ENCODE results near the gene RRP7A.
"Not testable (repeated sequence)": the region's sequence is repeated elsewhere in the genome, so short reads cannot be mapped to it uniquely, and the experiment has no call there.

The RRP7A gene

GRCh38 chr22:42519525-42520401 is at the start of gene RRP7A:
TSS of gene RRP7A (minus strand) at chr22:42519796. CDS start at chr22:42519786, 10 bp downstream.
- peak; percentile 58 to 91 for DNase-seq

- not testable (repeated sequence) for DNase-seq
Measured at GRCh38 chr22:42567950-42568349, 48.4 kb upstream of the RRP7A start.

DNA sequence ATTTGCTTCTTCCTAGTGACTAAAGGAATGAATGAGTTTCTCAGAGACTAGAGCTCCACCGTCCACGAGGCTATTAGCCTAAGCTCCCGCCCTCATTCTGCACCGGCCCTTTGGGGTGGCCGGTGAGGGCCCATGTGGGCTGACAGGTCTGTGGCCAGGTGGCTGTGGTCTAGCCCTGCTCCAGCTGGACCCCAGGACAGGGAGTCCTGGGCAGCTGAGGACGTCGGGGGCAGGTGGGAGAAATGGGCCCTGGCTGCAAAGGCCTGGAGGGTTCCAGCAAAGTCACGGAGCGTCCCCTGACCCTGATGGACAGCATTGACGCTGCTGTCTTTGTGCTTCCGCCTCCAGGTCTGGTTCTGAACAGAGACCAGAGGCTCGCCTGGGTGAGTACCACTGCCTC is 46.4 kb upstream of the RRP7A start:
- DNase-seq, result no peak

DNA sequence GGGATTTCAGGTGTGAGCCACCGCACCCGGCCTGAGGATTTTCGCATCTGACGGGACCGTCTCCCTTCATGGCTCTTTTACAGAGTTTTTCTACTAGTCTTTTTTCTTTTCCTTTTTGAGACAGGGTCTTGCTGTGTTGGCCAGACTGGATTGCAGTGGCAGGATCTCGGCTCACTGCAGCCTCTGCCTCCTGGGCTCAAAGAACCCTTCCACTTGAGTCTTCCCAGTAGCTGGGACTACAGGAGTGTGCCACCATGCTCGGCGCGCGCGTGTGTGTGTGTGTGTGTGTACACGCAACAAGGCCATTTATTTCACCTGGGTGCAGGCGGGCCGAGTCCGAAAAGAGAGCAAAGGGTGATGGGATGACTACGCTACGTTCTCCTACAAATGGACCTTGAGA is 45.1 kb upstream of the RRP7A start:
- no peak for DNase-seq

DNA sequence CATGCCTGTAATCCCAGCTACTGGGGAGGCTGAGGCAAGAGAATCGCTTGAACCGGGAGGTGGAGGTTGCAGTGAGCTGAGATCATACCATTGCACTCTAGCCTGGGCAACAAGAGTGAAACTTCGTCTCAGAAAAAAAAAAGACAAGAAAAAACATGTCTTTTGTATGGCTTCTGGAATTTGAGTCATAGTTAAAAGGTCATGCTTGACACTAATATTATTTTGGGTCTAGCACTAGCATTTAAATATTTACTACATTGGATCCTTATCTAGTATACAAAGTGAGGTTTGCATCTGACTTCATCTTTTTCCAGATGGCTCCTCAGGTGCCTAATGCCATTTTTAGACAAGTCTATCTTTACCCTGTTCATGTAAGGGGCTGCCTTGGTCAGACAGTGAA is 44.3 kb upstream of the RRP7A start:
- not testable (repeated sequence) for DNase-seq

GRCh38 chr22:42562684-42563083 is 43.1 kb upstream of the RRP7A start:
- no peak for DNase-seq

DNA sequence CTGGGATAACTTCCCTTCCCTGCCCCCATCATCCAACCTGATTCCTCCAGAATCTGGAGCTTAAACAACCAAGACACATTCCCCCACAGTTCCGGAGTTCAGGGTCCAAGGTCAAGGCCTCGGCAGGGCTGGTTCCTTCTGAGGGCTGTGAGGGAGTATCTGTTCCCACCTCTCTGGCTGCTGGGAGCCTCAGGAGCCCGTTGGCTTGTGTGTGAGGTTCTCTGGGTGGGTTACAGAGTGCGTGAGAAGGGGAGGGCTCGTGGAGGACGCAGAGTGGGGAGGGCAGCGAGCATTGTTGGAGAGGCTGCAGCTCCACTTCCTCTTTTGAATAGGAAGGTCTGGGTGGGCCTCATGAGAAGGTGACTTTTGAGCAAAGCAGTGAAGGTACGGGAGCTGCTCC is 42.7 kb upstream of the RRP7A start:
- DNase-seq, result no peak

DNA sequence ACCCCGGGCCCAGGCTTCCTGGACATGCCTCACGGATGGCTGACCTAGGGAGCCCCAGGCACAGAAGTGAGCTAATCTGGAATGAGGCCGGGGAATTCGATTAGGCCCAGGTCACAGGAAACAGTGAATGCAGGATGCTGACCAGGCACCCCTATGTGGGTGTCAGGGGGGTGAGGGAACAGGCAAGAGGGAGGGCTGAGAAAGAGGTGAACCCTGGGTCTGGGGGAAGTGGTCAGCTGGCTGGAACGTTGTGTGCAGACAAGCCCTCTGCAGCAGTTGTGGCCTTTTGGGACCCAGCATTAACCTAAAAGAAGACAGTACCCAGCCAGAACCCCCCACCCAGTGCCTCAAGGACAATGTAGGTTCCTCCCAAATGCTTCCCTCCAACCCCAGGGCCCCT is 42.3 kb upstream of the RRP7A start:
- DNase-seq, result no peak

- peak in 1 of 2 donors; percentile 28 for DNase-seq
Measured at GRCh38 chr22:42560781-42561180, 41.2 kb upstream of the RRP7A start.

- DNase-seq, result no peak
Measured at GRCh38 chr22:42560381-42560780, 40.8 kb upstream of the RRP7A start.

- DNase-seq, result peak; percentile 63 to 84
Measured at GRCh38 chr22:42553475-42554361, 34.1 kb upstream of the RRP7A start, which contains the start of gene SERHL2. TSS of gene SERHL2 (plus strand) at chr22:42553956. CDS start at chr22:42554021, 65 bp downstream.

DNA sequence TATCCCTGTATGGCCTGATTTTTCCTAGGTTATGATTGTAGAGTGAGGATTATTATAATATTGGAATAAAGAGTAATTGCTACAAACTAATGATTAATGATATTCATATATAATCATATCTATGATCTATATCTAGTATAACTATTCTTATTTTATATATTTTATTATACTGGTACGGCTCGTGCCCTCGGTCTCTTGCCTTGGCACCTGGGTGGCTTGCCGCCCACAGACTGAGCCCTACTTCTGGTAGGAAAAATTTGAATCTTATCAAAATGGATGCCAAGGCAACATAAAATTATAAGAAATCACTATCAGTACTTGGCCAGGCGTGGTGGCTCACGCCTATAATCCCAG is 32.7 kb upstream of the RRP7A start:
- DNase-seq, result not testable (repeated sequence)

DNA sequence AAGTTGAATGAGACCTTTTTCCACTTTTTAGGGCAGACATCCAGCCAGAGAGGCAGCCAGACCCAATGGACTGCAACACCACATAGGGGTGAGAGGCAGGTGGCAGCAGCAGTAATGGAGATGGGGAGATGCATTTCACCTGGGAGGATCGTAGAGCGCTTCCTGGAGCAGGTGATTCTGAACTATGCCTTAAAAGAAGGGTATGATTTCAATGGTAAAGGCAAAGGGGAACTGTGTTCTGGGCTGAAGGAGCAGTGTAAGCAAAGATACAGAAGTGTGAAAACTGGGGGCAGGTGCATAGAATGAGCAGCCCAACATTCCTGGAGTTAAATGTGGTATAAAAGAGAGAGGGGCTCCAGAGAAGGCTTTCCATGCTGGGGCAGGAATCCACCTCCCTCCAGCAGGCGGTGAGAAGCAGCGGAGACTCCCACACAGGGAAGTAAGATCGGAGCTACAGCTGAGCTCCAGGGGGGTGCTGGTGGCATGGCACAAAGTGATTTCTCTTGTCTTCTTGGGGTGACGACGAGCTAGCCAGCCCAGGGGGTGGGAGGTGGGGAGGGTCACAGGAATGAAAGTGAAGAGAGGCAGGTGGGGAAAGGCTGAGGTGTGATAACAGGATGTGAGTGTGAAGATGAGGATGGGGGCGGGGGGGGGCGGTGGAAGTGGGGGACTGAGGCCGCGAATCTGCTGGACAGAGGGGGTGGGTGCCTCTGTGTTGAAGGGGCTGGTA is 29.9 kb upstream of the RRP7A start:
- DNase-seq, result no peak

- DNase-seq, result no peak
Measured at GRCh38 chr22:42548597-42549330, 29.2 kb upstream of the RRP7A start.

DNA sequence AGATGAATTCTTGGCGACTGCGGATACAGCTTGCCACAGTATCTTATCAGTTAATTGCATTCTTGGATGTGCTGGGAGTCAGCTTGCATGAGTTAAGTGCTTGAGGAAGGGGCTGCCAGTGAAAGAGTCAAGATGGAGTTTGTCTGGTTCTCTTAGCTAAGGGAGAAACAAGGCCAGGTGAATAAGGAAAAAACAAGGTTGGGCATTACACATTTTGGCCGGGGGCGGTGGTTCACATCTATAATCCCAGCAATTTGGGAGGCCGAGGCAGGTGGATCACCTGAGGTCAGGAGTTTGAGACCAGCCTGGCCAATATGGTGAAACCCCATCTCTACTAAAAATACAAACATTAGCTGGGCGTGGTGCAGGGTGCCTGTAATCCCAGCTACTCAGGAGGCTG is 28.5 kb upstream of the RRP7A start:
- DNase-seq, result not testable (repeated sequence)

- no peak for DNase-seq
Measured at GRCh38 chr22:42547562-42547961, 28.0 kb upstream of the RRP7A start.

DNA sequence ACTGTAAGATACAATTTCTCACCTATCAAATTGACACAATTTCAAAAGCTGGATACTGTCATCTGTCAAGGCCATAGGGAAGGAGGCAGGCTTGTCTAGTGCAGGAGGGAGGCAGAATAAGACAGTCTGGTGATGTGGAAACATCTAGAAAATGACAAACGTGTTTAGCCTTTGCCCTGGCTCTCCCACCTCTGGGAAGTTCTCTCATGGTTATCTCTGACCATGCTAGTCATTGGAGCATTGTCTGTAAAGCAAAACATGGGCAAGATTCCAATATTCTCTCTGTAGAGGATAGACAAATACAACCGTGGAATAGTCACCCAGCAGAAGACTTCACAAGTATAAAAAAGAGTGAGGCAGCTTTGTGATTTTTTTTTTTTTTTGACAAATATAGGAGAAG is 25.1 kb upstream of the RRP7A start:
- DNase-seq, result peak in 1 of 2 donors; percentile 12

GRCh38 chr22:42539236-42539771 is 19.7 kb upstream of the RRP7A start:
- not testable (repeated sequence) for DNase-seq

DNA sequence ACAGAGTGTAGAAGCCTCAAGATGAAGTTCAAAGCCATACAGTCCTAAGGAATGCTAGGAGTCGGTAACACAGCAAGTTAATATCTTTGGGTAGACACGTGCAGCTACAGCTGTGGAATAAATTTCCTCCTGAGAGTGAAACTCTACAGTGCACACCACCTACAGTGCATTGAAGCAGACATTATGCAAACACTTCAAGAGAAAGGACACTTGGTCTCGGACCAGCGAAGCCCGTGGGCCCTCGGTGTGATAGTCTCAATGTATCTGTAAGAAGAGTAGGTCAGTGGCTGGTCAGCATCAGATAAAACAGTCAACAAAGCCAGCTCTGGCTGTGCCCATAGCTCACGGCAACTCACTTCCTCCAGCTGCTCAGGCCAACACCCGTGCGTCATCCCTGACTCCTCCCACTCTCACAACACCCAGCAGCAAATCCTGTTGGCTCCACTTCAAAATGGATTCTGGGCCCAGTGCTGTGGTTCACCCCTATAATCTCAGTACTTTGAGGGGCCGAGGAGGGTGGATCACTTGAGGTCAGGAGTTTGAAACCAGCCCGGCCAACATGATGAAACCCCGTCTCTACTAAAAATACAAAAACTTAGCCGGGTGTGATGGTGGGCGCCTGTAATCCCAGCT is 17.7 kb upstream of the RRP7A start:
- DNase-seq, result not testable (repeated sequence)

- DNase-seq, result not testable (repeated sequence)
Measured at GRCh38 chr22:42536634-42537033, 17.0 kb upstream of the RRP7A start.

- no peak for DNase-seq
Measured at GRCh38 chr22:42536166-42536565, 16.6 kb upstream of the RRP7A start.
